GM19324 (cell line): ENCODE measurements around the gene YDJC.
"Not testable (repeated sequence)": the region's sequence is repeated elsewhere in the genome, so short reads cannot be mapped to it uniquely, and the experiment has no call there.

ENCODE experiments used
- ATAC-seq: cut with Tn5 transposase; IDR thresholded peaks from one replicate; pipeline ENCODE4 v1.9.1; 2021; ENCODE audit warnings: mild to moderate bottlenecking, moderate library complexity; ENCODE audit not compliant: unreplicated experiment, low FRiP score

The YDJC gene

DNA sequence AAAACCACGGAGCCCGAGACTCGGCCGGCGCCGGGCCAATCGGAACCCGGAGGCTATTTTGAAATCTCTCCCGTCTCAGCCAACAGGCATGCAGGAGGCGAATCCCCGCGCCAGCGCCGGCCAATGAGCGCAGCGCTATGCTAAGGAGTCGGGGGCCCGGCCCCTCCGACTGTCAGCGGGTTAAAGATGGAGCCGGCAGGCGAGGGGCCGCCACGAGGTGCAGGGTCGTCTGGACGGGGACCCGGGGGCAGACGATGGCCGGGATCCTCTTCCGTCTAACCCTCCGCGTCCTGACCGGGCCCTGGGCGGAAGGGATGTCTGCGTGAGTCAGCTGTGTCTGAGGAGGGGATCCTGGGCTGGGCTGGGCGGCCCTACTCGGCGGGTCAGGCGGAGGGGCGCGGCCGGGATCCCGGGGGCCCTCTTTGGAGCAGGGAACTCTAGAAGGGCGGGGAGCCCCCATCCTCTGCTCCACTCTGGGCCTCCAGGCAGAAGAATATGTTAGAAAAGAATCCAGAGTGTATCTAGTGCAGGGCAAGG, 22.3 kb upstream of the YDJC start:
- peak; percentile 83 for ATAC-seq

DNA sequence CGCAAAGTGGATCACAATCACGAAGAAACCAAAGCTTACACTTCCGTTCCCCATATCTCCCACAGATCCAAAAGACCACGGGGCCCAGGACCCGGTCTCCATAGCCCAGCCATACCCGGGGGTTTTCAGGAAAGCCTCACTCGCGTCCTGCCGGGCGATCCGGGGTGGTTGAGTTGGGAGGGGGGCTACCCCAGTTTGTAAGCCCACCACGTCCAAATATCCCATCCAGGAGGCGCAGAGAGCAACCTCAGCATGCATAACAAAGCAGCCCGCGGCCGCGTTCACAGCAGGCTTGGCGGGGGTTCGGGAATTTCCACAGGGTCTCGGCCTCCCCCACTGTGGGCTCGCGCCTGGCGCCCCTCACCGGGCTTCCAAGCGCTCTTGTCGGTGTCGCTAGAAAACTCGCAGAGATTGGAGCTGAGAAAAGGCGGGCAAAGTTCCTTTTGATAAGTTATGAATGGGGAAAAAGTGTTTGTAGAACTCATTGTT, 21.7 kb upstream of the YDJC start:
- no peak for ATAC-seq

- ATAC-seq: no peak
Measured at GRCh38 chr22:21650823-21651520, 21.1 kb upstream of the YDJC start.

- no peak for ATAC-seq
Measured at GRCh38 chr22:21650280-21650679, 20.5 kb upstream of the YDJC start.

- no peak for ATAC-seq
Measured at GRCh38 chr22:21646608-21647590, 17.1 kb upstream of the YDJC start.

DNA sequence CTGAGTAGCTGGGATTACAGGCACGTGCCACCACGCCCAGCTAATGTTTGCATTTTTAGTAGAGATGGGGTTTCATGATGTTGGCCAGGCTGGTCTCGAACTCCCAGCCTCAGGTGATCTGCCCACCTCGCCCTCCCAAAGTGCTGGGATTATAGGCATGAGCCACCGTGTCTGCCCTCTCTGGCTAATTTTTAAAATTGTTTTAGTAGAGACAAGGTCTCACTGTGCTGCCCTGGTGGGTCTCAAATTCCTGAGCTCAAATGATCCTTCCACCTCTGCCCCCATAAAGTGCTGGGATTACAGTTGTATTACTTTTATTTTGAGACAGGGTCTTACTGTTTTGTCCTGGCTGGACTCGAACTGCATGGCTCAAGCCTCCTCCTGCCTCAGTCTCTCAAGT, 15.7 kb upstream of the YDJC start:
- not testable (repeated sequence) for ATAC-seq

GRCh38 chr22:21643533-21644357, 13.9 kb upstream of the YDJC start:
- no peak for ATAC-seq

DNA sequence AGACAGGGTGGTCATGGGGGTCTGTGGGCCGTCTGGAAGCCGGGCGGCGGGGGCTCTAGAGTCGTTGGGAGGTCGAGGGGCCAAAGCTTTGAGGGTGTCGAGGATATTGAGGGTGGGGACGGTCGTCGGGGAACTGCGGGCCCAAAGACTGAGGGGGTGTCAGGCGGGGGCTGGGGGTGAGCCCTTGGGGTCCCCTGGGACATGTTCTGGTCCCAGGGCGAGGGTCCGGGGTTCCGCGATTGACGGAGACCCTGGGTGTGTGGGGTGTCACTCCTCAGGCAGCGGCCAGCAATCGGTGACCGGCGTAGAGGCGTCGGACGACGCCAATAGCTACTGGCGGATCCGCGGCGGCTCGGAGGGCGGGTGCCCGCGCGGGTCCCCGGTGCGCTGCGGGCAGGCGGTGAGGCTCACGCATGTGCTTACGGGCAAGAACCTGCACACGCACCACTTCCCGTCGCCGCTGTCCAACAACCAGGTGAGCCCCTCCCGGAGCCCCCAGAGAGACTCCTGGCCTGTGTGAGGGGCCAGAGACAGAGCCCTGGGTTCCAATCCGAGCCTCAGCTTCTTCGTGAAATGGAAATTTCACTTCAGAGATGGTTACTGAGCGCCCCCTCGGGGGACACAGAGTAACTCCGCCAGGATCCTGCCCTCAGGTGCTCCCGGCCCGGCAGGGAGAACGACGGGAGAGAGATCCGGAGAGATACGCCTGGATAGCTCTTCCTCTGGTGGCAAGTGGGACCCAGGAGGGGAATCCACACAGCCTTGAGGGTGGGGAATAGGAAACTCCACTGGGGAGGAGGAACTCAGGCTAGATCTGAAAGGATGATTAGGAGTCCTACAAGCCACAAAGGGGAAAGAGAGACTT, 13.0 kb upstream of the YDJC start:
- ATAC-seq: no peak

DNA sequence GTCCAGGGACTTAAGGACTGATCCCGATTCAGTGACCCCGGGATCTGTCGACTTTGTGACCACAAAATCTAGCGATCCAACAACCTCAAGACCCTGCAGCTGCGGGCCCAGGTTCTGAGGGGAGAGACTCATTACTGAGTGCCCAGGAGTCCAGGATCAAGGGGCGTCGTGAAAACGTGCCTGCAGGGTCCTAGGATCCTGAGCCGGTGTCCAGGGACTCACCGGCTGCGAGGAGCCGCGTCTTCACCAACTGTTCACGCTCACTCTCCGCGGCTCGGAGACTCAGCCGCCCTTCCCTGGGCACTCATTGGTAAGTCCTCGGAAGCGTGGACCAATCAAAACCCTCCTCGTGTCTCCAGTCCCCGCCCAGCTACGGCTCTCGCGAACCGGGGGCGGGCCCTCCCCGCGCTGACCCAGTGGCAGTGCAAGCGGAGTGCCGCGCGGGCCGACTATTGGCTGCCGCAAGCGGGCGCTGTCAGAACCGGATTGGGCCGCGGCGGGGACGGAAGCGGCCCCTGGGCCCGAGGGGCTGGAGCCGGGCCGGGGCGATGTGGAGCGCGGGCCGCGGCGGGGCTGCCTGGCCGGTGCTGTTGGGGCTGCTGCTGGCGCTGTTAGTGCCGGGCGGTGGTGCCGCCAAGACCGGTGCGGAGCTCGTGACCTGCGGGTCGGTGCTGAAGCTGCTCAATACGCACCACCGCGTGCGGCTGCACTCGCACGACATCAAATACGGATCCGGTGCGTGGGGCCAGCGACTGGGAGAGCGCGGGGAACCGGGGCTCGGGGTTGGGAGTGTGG, 12.2 kb upstream of the YDJC start, which contains the start of gene SDF2L1:
TSS of gene SDF2L1 (plus strand) at position 514 of the 795 bp plus-strand sequence. CDS start at position 549, 35 bp downstream.
- peak; percentile 88 for ATAC-seq

DNA sequence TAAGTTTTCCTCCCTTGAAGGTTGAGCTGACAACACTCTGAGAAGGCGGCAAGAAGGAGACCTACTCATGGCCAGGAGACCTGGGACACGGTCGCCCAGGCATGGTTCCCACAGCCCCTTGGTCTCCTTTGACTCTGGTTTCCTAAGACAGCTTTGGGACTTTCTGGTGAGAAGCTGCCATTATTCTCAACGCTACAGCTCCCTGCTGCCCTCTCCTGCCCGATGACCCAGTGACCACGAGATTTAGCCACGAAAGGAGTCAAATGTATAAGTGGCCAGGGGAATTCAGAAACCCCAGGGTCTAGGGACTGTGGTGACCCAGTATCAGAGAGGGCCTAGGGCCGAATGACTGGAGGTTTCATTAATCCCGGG, 11.6 kb upstream of the YDJC start:
- no peak for ATAC-seq

GRCh38 chr22:21640810-21641209, 11.0 kb upstream of the YDJC start:
- ATAC-seq: no peak

DNA sequence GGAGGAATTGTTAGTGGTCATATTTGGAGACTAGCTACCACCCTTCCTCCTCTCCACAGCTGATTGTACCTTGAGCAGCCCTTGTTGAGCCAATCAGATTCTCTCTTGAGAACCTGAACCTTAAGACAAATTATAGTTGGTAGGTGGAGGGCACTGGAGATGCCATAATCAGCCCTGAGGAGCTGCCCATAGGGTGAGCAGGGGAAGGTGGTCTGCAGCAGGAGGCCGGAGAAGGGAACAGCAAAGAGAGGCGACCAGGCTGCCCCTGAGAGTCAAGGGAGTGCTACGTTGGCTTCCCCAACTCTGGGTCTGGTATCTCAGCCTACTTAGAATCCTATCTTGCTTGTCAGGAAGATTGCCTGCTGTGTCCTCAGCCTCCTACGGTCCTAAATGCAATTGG, 9.5 kb upstream of the YDJC start:
- no peak for ATAC-seq

DNA sequence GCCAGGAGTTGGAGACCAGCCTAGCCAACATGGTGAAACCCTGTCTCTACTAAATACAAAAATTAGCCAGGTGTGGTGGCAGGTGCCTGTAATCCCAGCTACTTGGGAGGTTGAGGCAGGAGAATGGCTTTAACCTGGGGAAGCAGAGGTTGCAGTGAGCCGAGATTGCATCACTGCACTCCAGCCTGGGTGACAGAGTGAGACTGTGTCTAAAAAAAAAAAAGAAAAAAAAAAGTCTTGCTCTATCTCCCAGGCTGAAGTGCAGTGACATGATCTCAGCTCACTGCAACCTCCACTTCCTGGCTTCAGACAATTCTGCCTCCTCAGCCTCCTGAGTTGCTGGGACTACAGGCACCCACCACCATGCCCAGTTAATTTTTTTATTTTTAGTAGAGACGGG, 7.6 kb upstream of the YDJC start:
- ATAC-seq: not testable (repeated sequence)

GRCh38 chr22:21636629-21637218, 6.9 kb upstream of the YDJC start:
- ATAC-seq: no peak

DNA sequence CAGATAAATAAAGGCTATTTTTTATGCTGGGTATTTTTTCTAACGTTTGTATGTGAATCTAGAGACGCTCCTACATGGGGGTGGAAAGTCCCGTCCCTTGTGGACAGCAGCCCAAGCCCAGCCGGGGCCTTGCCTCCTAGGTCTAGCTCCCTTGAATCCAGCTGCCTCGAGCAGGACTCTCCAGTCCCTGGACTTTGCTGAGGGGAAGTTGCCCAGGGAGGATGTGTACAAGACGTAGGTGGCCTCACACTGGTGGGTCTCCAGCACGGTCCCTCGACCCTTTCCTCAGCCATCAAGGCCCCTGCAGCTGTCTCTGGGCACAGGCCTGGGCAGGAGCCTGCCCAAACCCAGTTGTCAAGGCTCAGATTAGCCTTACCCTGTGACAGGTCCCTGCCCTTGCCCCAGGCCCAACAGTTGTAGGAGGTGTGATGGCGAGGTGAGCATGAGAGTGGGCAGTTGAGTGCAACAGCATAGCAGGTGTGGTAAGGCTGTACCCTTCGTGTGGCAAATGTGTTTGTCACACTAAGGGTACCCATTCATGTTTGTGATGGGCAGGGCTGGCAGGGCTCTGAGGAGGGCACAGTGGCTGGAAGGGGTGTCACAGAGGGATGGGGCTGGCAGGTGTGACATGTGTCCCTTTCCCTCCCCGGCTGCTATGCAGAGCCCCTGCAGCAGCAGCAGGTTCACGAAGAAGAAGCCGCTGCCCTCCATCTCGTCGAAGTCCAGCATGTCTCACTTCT, 6.1 kb upstream of the YDJC start:
- ATAC-seq: no peak

- ATAC-seq: no peak
Measured at GRCh38 chr22:21634844-21635243, 5.0 kb upstream of the YDJC start.

DNA sequence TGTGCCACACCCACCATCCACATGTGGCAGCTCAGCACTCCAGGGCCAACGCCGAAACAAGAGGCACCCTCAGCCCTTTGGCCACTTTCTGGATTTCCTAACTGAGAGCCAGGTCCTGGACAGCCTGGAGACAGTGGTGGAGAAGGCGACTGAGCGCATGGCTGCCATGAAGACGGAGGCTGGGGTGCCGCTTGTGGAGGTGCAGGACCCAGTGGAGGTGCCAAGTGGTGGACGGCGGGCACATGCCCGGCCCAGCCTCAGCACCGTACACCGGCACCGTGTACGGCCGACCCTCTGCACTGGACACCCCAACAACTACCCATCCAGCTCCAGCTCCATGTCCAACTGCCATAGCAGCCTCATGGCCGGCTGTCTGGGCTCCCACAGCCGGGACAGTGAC, 4.3 kb upstream of the YDJC start:
- ATAC-seq: no peak

DNA sequence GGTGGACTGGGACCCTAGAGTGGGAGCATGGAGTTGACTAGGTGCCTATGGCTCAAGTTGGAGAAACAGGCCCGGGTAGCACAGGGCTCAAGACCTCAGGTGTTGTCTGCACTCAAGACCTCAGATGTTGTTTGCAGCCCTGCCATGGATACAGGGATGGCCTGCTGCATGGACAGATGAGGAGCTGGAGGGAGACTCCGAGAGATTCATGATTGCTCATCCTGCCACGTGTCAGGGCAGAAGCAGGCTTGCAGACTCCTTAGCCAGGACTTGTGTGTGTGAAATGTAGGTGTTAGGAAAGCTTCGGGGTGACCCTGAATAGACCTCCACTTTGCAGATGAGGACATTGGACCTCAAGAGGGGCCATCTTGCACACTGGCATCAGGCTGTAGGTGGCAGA, 3.7 kb upstream of the YDJC start:
- no peak for ATAC-seq
